Measurements from ENCODE around the gene ZNF576. TPM values are rescaled to one million over a fixed set of nuclear protein-coding genes. Genes with fewer than 3 reads are reported as not detected.

The ZNF576 gene
- 28.1 TPM for polyA plus RNA-seq (2012; ENCODE audit: insufficient read length, low read depth)

GRCh38 chr19:43595999-43596841, at the start of gene ZNF576, which contains the start of gene IRGQ:
Gene ZNF576, plus strand, starts transcription at chr19:43596595. Its CDS starts 514 bp downstream, at chr19:43597109.
Gene IRGQ, minus strand, starts transcription at chr19:43596134. Its CDS starts 796 bp downstream, at chr19:43595338.
- TF ChIP-seq REST (IDR thresholded peaks at IDR 0.05; ENCODE audit: insufficient read depth in 1 of 2, low read depth in 2 of 2, low read length in 2 of 2) (no peak), POLR2AphosphoS5 (IDR thresholded peaks at IDR 0.05; ENCODE audit: low read depth, low read length) (peak; percentile 52; the same call in 1 of the 2 replicates), SIN3A (IDR thresholded peaks at IDR 0.05; ENCODE audit: borderline replicate concordance, insufficient read depth, low read length) (peak; percentile 79; the same call in 1 of the 2 replicates), TAF1 (IDR thresholded peaks at IDR 0.05; ENCODE audit: borderline replicate concordance, insufficient read depth, low read length) (no peak; the same call in 1 of the 2 replicates), FOXP2 (optimal IDR thresholded peaks at IDR 0.05; ENCODE audit: borderline replicate concordance, extremely low read depth, extremely low read length, insufficient read depth) (peak; percentile 36)

DNA sequence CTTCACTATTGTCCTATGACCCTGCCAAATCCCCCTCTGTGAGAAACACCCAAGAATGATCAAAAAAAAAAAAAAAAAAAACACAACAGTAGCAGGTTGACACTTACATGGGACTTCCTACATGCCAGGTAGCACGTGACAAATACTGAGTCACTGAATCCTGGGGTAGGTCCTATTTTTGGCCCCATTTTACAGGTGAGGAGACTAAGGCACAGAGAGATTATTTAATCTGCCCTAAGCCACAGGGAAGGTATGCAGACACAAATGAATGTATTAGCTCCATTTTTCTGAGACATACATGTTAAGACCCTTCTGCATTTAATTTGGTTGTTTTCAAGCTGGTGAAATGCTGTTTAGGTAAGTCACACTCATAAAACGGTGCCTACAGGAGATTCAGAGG, 47.7 kb upstream of the ZNF576 start:
- TF ChIP-seq FOXP2 (optimal IDR thresholded peaks at IDR 0.05; ENCODE audit: borderline replicate concordance, extremely low read depth, extremely low read length, insufficient read depth) = no peak
- TF ChIP-seq REST (IDR thresholded peaks at IDR 0.05; ENCODE audit: insufficient read depth in 1 of 2, low read depth in 2 of 2, low read length in 2 of 2) = no peak
- TF ChIP-seq SIN3A (IDR thresholded peaks at IDR 0.05; ENCODE audit: borderline replicate concordance, insufficient read depth, low read length) = no peak
- no peak for TF ChIP-seq POLR2AphosphoS5 (IDR thresholded peaks at IDR 0.05; ENCODE audit: low read depth, low read length)
- TF ChIP-seq TAF1 (IDR thresholded peaks at IDR 0.05; ENCODE audit: borderline replicate concordance, insufficient read depth, low read length) = no peak

DNA sequence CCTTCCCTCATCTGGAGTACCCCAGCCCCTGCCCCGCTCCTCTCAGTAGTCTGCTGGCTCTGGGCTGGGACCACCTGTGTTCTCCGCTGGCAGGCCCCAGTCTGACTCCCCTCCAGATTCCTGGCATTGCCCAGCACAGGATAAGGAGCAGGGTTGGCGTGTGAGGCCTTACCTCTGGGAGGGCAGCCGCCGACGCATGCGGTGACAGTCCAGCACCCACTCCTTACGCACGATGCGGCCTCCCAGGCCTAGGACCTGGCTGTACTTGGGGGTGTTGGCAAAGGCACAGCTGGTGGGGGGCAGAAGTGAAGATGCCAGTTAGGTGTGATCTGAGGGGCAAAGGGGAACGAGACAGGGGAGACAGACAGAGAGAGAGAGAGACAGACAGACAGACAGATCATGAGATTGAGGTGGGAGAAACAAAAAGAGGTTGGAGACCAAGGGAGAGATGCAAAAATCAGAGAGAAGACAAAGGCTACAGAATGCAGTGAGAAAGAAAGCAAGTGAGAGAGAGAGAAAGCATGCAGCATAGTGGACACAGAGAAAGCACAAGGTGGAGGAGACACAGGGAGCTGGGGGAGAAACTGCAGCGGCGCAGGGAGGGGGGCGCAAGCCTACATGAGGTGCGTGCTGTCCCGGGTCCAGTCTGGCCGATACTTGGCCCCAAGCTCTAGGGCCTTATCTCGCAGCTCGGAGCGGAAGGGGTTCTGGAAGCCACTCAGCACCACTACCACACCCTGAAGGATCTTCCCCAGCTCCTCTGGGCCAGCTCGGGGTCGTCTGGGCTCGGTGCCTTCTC, 44.8 kb upstream of the ZNF576 start:
- TF ChIP-seq POLR2AphosphoS5 (IDR thresholded peaks at IDR 0.05; ENCODE audit: low read depth, low read length) = no peak
- no peak for TF ChIP-seq FOXP2 (optimal IDR thresholded peaks at IDR 0.05; ENCODE audit: borderline replicate concordance, extremely low read depth, extremely low read length, insufficient read depth)
- TF ChIP-seq REST (IDR thresholded peaks at IDR 0.05; ENCODE audit: insufficient read depth in 1 of 2, low read depth in 2 of 2, low read length in 2 of 2) = no peak
- no peak for TF ChIP-seq TAF1 (IDR thresholded peaks at IDR 0.05; ENCODE audit: borderline replicate concordance, insufficient read depth, low read length)
- no peak for TF ChIP-seq SIN3A (IDR thresholded peaks at IDR 0.05; ENCODE audit: borderline replicate concordance, insufficient read depth, low read length)

- TF ChIP-seq FOXP2 (optimal IDR thresholded peaks at IDR 0.05; ENCODE audit: borderline replicate concordance, extremely low read depth, extremely low read length, insufficient read depth) (no peak), SIN3A (IDR thresholded peaks at IDR 0.05; ENCODE audit: borderline replicate concordance, insufficient read depth, low read length) (no peak), TAF1 (IDR thresholded peaks at IDR 0.05; ENCODE audit: borderline replicate concordance, insufficient read depth, low read length) (no peak), POLR2AphosphoS5 (IDR thresholded peaks at IDR 0.05; ENCODE audit: low read depth, low read length) (no peak), REST (IDR thresholded peaks at IDR 0.05; ENCODE audit: insufficient read depth in 1 of 2, low read depth in 2 of 2, low read length in 2 of 2) (no peak)
Observed at GRCh38 chr19:43552198-43552450, 44.3 kb upstream of the ZNF576 start.
